ENCODE results near the gene FBXO10.
A peak's percentile ranks its signal among the peaks of the same experiment; 100 is the strongest.
"Not testable (repeated sequence)": the region's sequence is repeated elsewhere in the genome, so short reads cannot be mapped to it uniquely, and the experiment has no call there.

Gene FBXO10

GRCh38 chr9:37575921-37576721 lies at the start of gene FBXO10:
TSS of gene FBXO10 (minus strand) at chr9:37576380. CDS start at chr9:37541768, 34,612 bp downstream.
- DNase-seq (ENCODE audit: low spot score): peak; percentile 47

DNA sequence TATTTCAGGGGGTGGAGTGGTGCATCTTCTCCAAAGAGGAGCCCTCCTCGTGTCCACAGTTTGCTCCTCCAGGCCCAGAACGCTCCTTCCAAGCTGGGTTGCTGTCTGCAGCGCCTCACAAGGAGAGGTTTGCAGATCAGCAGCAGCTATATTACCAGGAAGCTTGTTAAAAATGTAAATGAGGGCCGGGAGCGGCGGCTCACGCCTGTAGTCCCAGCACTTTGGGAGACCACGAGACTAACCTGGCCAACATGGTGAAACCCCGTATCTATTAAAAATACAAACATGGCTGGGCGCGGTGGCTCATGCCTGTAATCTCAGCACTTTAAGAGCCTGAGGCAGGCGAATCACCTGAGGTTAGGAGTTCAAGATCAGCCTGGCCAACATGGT lies 49.6 kb upstream of the FBXO10 start:
- no peak for DNase-seq (ENCODE audit: low spot score)

GRCh38 chr9:37625036-37625757 lies 49.0 kb upstream of the FBXO10 start:
- DNase-seq (ENCODE audit: low spot score): no peak

DNA sequence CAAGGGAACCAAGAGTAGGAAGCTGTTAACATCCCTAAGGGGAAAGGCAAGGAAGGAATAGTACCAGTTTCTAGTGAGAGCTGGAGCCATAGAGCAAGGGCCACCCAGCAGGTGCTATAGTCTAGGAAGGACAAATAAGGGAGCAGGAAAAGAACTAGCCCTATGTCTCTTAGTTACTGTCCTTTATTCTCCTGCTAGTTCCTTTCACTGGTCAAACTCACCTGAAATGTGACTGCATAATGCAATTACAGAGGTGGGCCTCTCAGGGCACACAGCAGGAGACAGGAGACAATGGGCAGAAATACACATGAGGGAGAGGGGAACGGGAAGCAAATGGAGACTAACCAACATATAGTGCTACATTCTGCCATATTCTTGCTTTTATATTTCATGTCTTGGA lies 47.9 kb upstream of the FBXO10 start:
- DNase-seq (ENCODE audit: low spot score): no peak

DNA sequence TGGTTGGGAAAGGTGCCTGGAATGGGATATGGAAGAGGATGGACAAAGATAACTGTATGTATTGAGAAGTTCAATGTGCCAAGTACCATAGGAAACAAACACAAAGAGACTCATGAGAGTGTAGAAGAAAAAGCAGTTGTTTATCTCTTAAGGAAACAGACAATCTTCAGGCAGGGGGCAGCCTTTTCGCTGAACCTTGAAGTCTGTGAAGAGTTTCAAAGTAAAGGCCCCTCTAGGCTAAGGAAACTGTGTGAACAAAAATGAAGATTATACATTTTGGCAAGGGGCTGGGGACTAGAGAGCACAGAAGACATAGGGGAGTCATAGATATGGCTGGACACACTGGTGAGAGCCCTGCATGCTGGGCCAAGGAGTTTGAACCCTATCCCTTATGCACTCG lies 47.1 kb upstream of the FBXO10 start:
- DNase-seq (ENCODE audit: low spot score): no peak

- DNase-seq (ENCODE audit: low spot score): no peak
Observed at GRCh38 chr9:37622462-37622861, 46.3 kb upstream of the FBXO10 start.

- no peak for DNase-seq (ENCODE audit: low spot score)
Observed at GRCh38 chr9:37621273-37622121, 45.3 kb upstream of the FBXO10 start.

DNA sequence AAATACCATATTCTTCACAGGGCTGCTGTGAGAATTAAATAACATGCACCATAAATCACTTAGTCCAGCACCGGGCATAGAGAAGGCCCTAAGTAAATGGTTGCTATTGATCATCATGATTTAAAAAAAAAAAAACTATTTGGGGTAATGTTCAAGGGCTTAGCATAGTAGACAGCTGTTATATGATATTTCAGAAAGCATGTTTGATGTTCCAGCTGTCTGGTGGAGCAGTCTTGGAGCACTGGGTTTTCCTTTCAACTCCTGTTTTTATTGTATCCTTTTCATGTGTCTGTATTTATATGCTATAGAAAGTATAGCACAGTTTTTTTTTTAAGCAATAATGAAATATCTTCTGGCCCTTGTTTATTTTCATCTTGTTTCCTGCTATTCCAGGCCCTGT lies 44.2 kb upstream of the FBXO10 start:
- no peak for DNase-seq (ENCODE audit: low spot score)

DNA sequence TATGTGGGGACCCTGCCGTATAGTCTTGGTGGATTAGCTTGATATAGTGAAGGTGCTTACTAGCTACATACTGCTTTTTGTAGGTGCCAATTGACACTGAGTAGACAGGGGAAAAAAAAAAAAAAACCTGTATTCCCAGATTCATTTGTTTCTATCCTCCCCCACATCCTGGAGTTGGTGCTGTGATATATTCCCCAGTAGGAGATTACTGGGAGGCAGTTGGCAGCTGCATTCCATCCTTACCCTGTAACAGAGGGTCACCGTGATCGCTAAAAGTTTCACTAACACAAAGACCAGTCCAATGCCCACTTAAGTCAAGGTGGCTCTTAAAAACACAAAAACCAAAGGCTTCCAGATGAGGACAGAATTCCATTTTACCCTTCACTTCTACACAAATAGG lies 43.6 kb upstream of the FBXO10 start:
- DNase-seq (ENCODE audit: low spot score): no peak

- no peak for DNase-seq (ENCODE audit: low spot score)
Observed at GRCh38 chr9:37618817-37619216, 42.6 kb upstream of the FBXO10 start.

DNA sequence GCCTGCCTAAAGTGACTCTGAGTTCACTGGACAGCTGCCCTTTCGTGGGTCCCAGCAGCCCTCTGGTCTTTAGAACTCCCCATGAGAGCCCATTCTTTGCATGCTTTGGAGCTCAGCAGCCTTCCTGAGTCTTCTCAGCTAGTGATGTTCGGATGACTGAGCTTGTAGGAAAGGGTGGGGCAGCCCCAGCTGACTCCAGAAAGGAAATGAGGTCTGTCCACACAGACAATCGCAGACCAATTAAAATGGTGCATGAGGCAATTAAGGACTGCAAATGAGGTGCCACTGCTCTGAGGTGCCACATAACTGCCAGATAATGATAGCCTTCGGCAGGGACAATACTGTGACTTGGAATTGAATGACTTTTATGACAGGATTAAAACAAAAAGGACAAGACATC lies 41.7 kb upstream of the FBXO10 start:
- DNase-seq (ENCODE audit: low spot score): no peak

GRCh38 chr9:37617161-37617560 lies 41.0 kb upstream of the FBXO10 start:
- no peak for DNase-seq (ENCODE audit: low spot score)

DNA sequence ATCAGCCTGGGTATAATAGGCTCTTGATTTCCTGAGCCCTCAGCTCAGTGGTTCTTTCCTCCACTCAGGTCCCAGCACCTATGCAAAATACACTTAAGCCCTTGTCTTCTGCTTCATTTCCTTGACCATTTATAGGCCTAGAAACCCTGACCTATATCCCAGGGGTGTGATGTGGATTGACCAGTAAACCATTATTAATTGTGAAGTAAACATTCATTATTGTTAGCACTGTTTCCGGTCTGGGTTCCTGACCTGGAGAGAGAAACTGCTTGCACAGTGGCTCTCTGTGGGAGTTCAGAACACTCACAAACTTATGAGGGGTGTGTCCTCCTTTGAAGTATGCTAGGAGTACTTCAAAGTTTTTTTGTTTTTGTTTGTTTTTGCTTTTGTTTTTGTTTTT lies 35.8 kb upstream of the FBXO10 start:
- peak; percentile 52 for DNase-seq (ENCODE audit: low spot score)

- DNase-seq (ENCODE audit: low spot score): no peak
Observed at GRCh38 chr9:37611014-37611413, 34.8 kb upstream of the FBXO10 start.

DNA sequence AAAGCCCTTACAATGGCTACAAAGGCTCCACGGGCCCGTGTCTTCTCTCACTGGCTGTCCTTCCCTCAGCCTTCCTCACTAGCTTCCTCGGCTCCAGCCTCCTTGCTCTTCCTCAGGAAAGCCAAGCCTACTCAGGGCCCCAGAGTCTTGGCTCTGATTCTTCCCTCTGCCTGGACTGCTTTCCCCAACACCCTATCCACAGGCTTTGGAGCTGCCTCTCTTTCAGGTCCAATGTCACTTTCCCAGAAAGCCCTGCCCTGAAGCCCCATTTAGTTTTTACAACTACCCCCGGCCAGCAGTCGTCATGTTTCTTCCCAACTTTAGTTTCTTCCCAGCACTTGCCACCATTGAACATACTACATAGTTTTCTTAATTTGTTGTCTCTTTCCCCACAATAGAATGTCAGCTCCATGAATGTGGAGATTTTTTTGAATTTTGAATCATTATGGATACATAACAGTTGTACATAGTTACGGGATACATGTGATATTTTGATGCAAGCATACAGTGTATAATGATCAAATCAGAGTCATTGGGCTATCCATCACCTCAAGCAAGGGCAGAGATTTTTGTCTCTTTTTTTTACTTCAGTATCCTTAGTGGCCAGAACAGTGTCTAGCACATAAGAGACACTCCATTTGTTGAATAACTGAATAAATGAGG lies 33.7 kb upstream of the FBXO10 start:
- no peak for DNase-seq (ENCODE audit: low spot score)

DNA sequence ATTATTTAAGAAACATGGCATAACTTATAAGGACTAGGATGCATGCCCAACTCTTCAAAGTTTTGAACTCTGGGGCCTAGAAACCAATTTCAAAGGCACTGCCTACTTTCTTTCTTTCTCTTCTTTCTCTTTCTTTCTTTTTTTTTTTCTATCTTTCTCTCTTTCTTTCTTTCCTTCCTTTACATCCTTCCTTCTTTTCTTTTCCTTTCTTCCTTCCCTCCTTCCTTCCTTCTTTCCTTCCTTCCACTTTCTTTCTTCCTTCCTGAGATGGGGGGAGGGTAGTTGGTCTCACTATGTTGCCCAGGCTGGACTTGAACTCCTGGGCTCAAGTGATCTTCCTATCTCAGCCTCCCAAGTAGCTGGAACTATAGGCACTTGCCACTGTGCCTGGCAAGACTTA lies 32.1 kb upstream of the FBXO10 start:
- DNase-seq (ENCODE audit: low spot score): no peak

GRCh38 chr9:37604296-37604695 lies 28.1 kb upstream of the FBXO10 start:
- DNase-seq (ENCODE audit: low spot score): no peak

DNA sequence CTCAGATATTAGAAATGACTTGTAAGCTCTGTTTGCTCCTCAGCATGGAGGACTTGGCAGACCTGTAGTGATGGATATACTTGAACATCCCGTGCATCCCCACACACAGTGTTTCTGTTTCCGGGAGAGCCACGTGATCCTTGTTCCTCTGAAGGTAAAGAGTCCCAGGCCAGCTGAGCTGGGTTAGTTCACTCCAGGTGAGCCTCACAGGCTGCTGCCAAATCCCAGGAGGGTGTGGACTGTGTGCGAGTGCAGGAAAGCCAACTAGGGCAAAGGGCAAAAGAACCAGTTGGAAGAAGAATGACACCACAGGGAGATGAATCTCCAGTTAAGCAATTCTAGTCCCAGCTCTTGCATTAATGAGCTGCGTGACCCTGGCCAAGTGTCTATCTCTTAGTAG lies 26.6 kb upstream of the FBXO10 start:
- DNase-seq (ENCODE audit: low spot score): no peak

DNA sequence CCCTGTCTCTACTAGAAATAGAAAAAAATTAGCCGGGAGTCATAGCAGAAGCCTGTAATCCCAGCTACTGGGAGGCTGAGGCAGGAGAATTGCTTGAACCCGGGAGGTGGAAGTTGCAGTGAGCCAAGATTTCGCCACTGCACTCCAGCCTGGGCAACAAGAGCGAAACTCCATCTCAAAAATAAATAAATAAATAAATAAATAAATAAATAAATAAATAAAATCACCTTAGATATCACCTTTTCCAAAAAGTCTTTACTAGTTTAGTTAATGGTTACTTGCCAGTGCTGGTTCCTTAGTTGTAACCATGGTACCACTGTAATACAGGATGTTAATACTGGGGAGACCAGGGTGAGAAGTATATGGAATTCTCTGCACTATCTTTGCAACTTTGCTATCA lies 25.9 kb upstream of the FBXO10 start:
- not testable (repeated sequence) for DNase-seq (ENCODE audit: low spot score)

DNA sequence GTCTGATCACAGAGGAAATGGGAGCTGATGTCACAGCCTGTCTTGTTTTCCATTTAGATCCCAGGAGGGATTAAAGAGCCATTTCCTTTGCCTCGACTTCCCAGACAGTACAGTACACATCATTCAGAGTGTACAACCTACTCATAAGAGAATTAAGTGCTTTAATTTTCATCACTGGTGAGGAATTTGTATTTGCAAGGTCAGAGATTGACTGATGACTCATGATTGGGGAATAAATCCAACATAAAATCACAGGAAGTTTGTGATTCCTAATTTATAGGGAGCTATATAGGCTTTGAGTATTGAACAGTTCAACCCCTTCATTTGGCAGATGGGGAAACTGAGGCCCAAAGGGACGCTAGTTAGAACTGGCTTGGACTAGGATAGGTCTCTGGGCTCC lies 20.3 kb upstream of the FBXO10 start:
- no peak for DNase-seq (ENCODE audit: low spot score)

- no peak for DNase-seq (ENCODE audit: low spot score)
Observed at GRCh38 chr9:37593883-37594448, 17.8 kb upstream of the FBXO10 start.
